HepG2 (cell line): Measurements from ENCODE around the gene KDM1B. TPM values are rescaled to one million over a fixed set of nuclear protein-coding genes. Genes with fewer than 3 reads are reported as not detected.
A peak's percentile ranks its signal among the peaks of the same experiment; 100 is the strongest.

ENCODE experiments used
- ASH2L ChIP-seq: fragments of 300-600, 200-600 bp; sonication (generic); IDR thresholded peaks from 2 replicates; pipeline ENCODE4 v1.7.0; 2017; ENCODE audit warnings: low read depth, mild to moderate bottlenecking, moderate library complexity, mixed read lengths, low read length; ENCODE audit not compliant: insufficient read length
- ETV6 ChIP-seq: sonication (generic); formaldehyde crosslinking; conservative IDR thresholded peaks from 2 replicates; pipeline ENCODE4 v1.4.0; 2020; ENCODE audit warnings: missing genetic modification reagents
- MAZ ChIP-seq, 2 experiments: sonication (generic) in 1 of 2; formaldehyde crosslinking in 1 of 2; IDR thresholded peaks; 2 replicates each; pipeline versions ENCODE4 v1.5.0 to v1.6.1; 2012 to 2020; ENCODE audit warnings: low read depth in 2 of 2, mild to moderate bottlenecking in 2 of 2, borderline replicate concordance in 1 of 2, improper control_type of control experiment in 1 of 2, low read length in 1 of 2, missing genetic modification reagents in 1 of 2, moderate library complexity in 1 of 2
- MBD4 ChIP-seq: IDR thresholded peaks from 2 replicates; pipeline ENCODE4 v1.6.1; 2012; ENCODE audit warnings: low read length, inconsistent platforms, borderline replicate concordance
- TCF7 ChIP-seq: sonication (generic); IDR thresholded peaks from 2 replicates; pipeline ENCODE4 v1.6.1; 2016; ENCODE audit warnings: antibody characterized with exemption, low read depth
- ZFX ChIP-seq: sonication (generic); formaldehyde crosslinking; IDR thresholded peaks from 2 replicates; pipeline ENCODE4 v1.4.0; 2020; ENCODE audit warnings: mild to moderate bottlenecking, low read depth, missing genetic modification reagents, moderate library complexity
- ZFY ChIP-seq: sonication (generic); formaldehyde crosslinking; IDR thresholded peaks from 2 replicates; pipeline ENCODE4 v1.4.0; 2020; ENCODE audit warnings: missing genetic modification reagents
- ZFYVE20 ChIP-seq: sonication (generic); formaldehyde crosslinking; IDR thresholded peaks from 2 replicates; pipeline ENCODE4 v1.8.0; 2023; ENCODE audit warnings: low read depth, mild to moderate bottlenecking, moderate library complexity, missing genetic modification reagents, borderline replicate concordance
- ZNF709 ChIP-seq: sonication (generic); formaldehyde crosslinking; IDR thresholded peaks from 2 replicates; pipeline ENCODE4 v1.5.0; 2020; ENCODE audit warnings: mild to moderate bottlenecking, missing genetic modification reagents
- ZNF747 ChIP-seq: sonication (generic); formaldehyde crosslinking; IDR thresholded peaks from 2 replicates; pipeline ENCODE4 v1.8.1; 2023; ENCODE audit warnings: missing genetic modification reagents, mild to moderate bottlenecking, borderline replicate concordance
- polyA plus RNA-seq, 8 experiments: library from polyadenylated mRNA; depleted of rRNA in 3 of 8; stranded (reverse) in 7 of 8; unstranded in 1 of 8; fragments of >200 nt; fragmentation: Illumina TruSeq in 4 of 8; extraction: Trizol in 4 of 8; gene quantifications; 2 replicates each; pipeline versions ENCODE4 v1.2.1 to v1.2.3, GENCODE V29; 2011 to 2016; ENCODE audit warnings: low read depth in 4 of 8, missing spikeins in 1 of 8, mixed read lengths in 1 of 8; ENCODE audit not compliant: insufficient read depth in 1 of 8
- total RNA-seq, 5 experiments: library from RNA; depleted of rRNA; stranded (reverse); fragments of >200 nt; fragmentation: Illumina TruSeq; extraction: Trizol; gene quantifications; 2 replicates each; pipeline ENCODE4 v1.2.3, GENCODE V29; 2016; ENCODE audit warnings: low read depth in 1 of 5
- TF ChIP-seq, protein P1 (sequence below): sonication (generic); formaldehyde crosslinking; IDR thresholded peaks from 2 replicates; pipeline ENCODE4 v1.4.0; 2020; ENCODE audit warnings: missing genetic modification reagents
- TF ChIP-seq, protein P2 (sequence below): IDR thresholded peaks from 2 replicates; pipeline ENCODE4 v1.6.1; 2012; ENCODE audit warnings: inconsistent platforms
- TF ChIP-seq, protein P3 (sequence below): sonication (generic); formaldehyde crosslinking; IDR thresholded peaks from 2 replicates; pipeline ENCODE4 v1.5.0; 2020; ENCODE audit warnings: missing genetic modification reagents, mild to moderate bottlenecking, borderline replicate concordance
- TF ChIP-seq, protein P4 (sequence below): sonication (generic); formaldehyde crosslinking; IDR thresholded peaks from 2 replicates; pipeline ENCODE4 v1.4.0; 2020; ENCODE audit warnings: missing genetic modification reagents

Gene KDM1B
- total and polyA plus RNA-seq, 2 of the 13 experiments (the other 11 are each of a cell fraction or from before 2014, with no cell fraction given) = 9.8 to 13.2 TPM

DNA sequence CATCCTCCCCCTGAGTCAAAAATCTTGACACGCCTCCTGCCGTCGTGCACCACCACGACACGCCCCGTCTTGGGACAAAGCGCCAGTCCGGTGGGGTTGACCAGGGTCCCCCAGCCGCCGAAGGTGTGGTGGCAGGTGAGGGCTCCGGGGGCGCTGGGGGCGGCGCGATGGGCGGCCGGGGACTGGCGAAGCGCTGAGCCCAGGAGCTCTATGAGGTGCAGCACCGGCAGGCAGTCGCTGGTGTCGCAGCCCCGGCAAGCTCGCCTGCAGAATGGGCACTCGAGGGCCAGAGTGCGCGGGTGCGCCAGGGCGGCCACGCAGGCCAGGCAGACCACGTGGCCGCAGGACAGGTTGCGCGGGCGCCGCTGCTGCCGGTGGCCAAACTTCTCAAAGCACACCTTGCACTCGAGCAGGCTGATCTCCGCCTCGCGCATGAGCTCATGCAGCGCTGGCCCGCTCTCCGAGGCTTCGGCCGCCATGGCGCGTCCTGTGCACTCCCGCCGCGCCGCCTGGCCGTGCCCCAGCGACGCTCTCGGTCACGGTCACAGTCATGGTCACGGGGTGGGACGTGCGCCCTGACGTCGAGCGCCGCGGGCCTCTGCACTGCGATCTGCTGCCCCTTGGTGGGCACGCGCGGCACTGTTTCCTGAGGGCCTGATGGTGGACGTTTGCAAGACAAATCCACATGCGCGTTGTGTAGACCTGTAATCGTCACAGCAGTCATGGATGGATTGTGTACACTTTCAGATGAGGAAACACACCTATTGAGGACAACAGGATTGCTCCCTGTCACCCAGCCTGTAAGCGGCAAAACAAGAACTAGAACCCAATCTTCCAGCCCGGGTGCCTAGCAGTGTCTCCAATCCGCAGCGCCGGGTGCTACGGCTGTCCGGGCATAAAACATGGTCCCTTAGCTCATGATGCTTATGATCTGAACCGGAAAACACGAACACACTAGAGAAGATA is 32.8 kb upstream of the KDM1B start, which contains the start of gene NHLRC1 (continued):
- peak; percentile 43 for TF ChIP-seq ASH2L
- TF ChIP-seq, protein P1, sequence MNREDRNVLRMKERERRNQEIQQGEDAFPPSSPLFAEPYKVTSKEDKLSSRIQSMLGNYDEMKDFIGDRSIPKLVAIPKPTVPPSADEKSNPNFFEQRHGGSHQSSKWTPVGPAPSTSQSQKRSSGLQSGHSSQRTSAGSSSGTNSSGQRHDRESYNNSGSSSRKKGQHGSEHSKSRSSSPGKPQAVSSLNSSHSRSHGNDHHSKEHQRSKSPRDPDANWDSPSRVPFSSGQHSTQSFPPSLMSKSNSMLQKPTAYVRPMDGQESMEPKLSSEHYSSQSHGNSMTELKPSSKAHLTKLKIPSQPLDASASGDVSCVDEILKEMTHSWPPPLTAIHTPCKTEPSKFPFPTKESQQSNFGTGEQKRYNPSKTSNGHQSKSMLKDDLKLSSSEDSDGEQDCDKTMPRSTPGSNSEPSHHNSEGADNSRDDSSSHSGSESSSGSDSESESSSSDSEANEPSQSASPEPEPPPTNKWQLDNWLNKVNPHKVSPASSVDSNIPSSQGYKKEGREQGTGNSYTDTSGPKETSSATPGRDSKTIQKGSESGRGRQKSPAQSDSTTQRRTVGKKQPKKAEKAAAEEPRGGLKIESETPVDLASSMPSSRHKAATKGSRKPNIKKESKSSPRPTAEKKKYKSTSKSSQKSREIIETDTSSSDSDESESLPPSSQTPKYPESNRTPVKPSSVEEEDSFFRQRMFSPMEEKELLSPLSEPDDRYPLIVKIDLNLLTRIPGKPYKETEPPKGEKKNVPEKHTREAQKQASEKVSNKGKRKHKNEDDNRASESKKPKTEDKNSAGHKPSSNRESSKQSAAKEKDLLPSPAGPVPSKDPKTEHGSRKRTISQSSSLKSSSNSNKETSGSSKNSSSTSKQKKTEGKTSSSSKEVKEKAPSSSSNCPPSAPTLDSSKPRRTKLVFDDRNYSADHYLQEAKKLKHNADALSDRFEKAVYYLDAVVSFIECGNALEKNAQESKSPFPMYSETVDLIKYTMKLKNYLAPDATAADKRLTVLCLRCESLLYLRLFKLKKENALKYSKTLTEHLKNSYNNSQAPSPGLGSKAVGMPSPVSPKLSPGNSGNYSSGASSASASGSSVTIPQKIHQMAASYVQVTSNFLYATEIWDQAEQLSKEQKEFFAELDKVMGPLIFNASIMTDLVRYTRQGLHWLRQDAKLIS (CRISPR knock-in tag) = peak; percentile 15; the same call in 1 of the 2 replicates
- peak; percentile 91; the same call in 1 of the 2 replicates for TF ChIP-seq ZNF709
- no peak for TF ChIP-seq TCF7
- TF ChIP-seq MBD4 = no peak
- TF ChIP-seq ZNF747 (CRISPR knock-in tag) = peak; percentile 81
- TF ChIP-seq, protein P2, sequence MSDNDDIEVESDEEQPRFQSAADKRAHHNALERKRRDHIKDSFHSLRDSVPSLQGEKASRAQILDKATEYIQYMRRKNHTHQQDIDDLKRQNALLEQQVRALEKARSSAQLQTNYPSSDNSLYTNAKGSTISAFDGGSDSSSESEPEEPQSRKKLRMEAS = peak; percentile 98
- TF ChIP-seq ZFX = peak; percentile 84
- no peak for TF ChIP-seq MAZ (IDR thresholded peaks at IDR 0.05; ENCODE audit: borderline replicate concordance, low read depth, low read length)
- peak; percentile 95 for TF ChIP-seq MAZ (CRISPR knock-in tag; IDR thresholded peaks at IDR 0.05; ENCODE audit: low read depth)
- peak; percentile 75 for TF ChIP-seq ZFY (CRISPR knock-in tag)
- TF ChIP-seq ZFYVE20 (CRISPR knock-in tag) = peak; percentile 95
- TF ChIP-seq ETV6 (CRISPR knock-in tag) = peak; percentile 83; the same call in 1 of the 2 replicates
- TF ChIP-seq, protein P3, sequence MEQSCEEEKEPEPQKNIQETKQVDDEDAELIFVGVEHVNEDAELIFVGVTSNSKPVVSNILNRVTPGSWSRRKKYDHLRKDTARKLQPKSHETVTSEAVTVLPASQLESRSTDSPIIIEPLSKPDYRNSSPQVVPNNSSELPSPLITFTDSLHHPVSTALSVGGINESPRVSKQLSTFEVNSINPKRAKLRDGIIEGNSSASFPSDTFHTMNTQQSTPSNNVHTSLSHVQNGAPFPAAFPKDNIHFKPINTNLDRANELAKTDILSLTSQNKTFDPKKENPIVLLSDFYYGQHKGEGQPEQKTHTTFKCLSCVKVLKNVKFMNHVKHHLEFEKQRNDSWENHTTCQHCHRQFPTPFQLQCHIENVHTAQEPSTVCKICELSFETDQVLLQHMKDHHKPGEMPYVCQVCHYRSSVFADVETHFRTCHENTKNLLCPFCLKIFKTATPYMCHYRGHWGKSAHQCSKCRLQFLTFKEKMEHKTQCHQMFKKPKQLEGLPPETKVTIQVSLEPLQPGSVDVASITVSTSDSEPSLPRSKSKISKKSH (CRISPR knock-in tag) = peak; percentile 94
- TF ChIP-seq, protein P4, sequence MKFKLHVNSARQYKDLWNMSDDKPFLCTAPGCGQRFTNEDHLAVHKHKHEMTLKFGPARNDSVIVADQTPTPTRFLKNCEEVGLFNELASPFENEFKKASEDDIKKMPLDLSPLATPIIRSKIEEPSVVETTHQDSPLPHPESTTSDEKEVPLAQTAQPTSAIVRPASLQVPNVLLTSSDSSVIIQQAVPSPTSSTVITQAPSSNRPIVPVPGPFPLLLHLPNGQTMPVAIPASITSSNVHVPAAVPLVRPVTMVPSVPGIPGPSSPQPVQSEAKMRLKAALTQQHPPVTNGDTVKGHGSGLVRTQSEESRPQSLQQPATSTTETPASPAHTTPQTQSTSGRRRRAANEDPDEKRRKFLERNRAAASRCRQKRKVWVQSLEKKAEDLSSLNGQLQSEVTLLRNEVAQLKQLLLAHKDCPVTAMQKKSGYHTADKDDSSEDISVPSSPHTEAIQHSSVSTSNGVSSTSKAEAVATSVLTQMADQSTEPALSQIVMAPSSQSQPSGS (CRISPR knock-in tag) = peak; percentile 97
